ENCODE results near the gene SPOCK1.
A peak's percentile ranks its signal among the peaks of the same experiment; 100 is the strongest.

SPOCK1 gene

DNA sequence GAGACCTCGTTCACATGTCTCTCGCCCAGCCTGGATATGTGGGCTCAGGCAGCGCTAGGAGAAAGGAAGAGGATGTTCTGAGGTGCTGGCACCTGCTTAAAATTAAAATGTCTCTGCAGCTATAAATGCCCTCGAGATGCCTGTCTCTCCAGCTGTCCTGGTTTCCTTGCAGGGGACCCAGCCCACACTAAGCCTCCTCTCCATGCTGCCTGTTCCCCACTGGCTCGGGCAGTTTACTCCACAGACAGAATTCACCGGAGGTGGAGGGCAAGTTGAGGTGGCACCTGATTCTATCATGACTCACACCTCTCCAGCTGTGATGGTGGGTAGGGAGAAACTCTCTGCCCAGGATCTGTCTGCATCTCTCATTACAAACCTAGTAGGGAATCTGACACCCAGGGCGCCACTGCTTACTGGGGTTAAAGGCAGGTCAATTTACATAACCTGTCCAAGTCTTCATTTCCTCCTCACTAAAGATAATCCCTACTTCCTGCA, 420.9 kb downstream of the SPOCK1 start:
- no peak overlapping the region for H3K4me3 ChIP-seq (ENCODE audit: low read length)
- no peaks in the 10 kb centered on the region for H3K36me3 ChIP-seq (ENCODE audit: control insufficient read depth, insufficient read depth, low read length, severe bottlenecking)
- no peaks in the 10 kb centered on the region for H3K9me3 ChIP-seq (ENCODE audit: control insufficient read depth, low read length)
- no peak overlapping the region for H3K9ac ChIP-seq (ENCODE audit: low read length)
- DNase-seq (ENCODE audit: low read depth), result no peak
- H3K4me1 ChIP-seq (ENCODE audit: control insufficient read depth, insufficient read depth, low read length), result peaks cover 7% of the 10 kb centered on the region
- H3K27me3 ChIP-seq (replicated peaks; ENCODE audit: control insufficient read depth, insufficient read depth, low read length), result no peaks in the 10 kb centered on the region

GRCh38 chr5:137075163-137075970, 423.8 kb downstream of the SPOCK1 start:
- DNase-seq (ENCODE audit: low read depth), result peak; percentile 36
- Histone ChIP-seq H3K27me3 (replicated peaks; ENCODE audit: control insufficient read depth, insufficient read depth, low read length) (no peaks in the 10 kb centered on the region), H3K4me3 (ENCODE audit: low read length) (no peak overlapping the region), H3K4me1 (ENCODE audit: control insufficient read depth, insufficient read depth, low read length) (peaks cover 31% of the 10 kb centered on the region), H3K9me3 (ENCODE audit: control insufficient read depth, low read length) (no peaks in the 10 kb centered on the region), H3K36me3 (ENCODE audit: control insufficient read depth, insufficient read depth, low read length, severe bottlenecking) (no peaks in the 10 kb centered on the region), H3K9ac (ENCODE audit: low read length) (no peak overlapping the region)

GRCh38 chr5:137073189-137073588, 425.9 kb downstream of the SPOCK1 start:
- peak overlapping the region; percentile 63 for H3K4me3 ChIP-seq (ENCODE audit: low read length)
- peaks cover 31% of the 10 kb centered on the region for H3K4me1 ChIP-seq (ENCODE audit: control insufficient read depth, insufficient read depth, low read length)
- DNase-seq (ENCODE audit: low read depth), result peak; percentile 45
- no peaks in the 10 kb centered on the region for H3K36me3 ChIP-seq (ENCODE audit: control insufficient read depth, insufficient read depth, low read length, severe bottlenecking)
- H3K9ac ChIP-seq (ENCODE audit: low read length), result peak overlapping the region; percentile 57
- H3K27me3 ChIP-seq (replicated peaks; ENCODE audit: control insufficient read depth, insufficient read depth, low read length), result no peaks in the 10 kb centered on the region
- no peaks in the 10 kb centered on the region for H3K9me3 ChIP-seq (ENCODE audit: control insufficient read depth, low read length)

DNA sequence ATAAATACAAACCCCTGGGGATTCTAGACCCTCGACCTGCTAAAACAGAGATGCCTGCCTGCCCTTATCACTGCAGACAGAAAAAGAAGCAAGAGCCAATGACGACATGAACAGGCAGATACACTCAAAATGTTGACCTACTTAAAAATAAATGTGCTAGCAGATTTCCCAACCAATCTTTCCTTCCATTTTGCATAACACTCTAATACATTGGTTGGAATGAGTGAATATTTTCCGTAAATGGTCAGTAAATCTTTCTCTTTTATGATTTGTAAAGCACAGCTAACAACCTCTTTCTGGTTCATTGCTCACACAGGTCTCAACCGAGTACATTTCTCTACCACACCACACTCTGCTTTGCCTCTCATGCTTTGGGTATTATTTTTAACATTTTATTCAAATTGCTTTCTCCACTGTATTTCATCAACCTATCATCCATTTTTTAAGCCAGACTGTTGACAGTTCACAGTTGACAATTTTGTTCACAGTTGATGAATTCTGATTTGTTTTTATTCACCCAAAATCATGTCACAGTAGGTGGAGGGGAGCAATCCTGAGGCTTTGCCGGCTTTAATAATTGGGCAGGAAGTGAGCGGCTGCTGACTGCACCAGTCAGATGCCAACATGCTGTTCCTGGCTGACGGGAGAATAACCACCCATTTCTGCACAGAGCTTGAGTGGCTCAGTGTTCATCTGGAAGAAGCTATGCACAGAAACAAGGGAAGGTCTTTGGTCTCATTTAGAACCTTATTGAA, 426.6 kb downstream of the SPOCK1 start:
- Histone ChIP-seq H3K4me1 (ENCODE audit: control insufficient read depth, insufficient read depth, low read length) (peaks cover 31% of the 10 kb centered on the region), H3K9me3 (ENCODE audit: control insufficient read depth, low read length) (no peaks in the 10 kb centered on the region), H3K36me3 (ENCODE audit: control insufficient read depth, insufficient read depth, low read length, severe bottlenecking) (no peaks in the 10 kb centered on the region), H3K4me3 (ENCODE audit: low read length) (peak overlapping the region; percentile 63), H3K27me3 (replicated peaks; ENCODE audit: control insufficient read depth, insufficient read depth, low read length) (no peaks in the 10 kb centered on the region), H3K9ac (ENCODE audit: low read length) (peak overlapping the region; percentile 57)
- DNase-seq (ENCODE audit: low read depth), result peak; percentile 51

DNA sequence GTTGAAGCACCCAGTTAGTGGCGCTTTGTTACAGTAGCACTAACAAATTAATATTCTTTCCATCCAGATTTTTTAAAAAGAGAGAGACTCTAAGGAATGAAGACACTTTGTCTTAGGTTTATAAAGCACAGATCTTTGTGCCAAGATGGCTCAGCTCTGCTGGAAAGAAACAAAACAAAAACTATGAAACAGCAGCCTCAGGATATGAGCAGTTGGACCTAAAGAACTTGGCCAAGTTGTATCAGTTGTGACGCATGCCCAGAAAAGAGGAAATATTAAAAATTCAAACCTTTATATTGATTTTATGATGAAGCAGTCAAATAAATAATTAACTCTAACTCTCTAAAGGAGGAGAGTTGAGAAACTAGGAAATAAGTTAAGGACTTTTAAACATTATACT, 427.2 kb downstream of the SPOCK1 start:
- H3K9me3 ChIP-seq (ENCODE audit: control insufficient read depth, low read length), result no peaks in the 10 kb centered on the region
- H3K9ac ChIP-seq (ENCODE audit: low read length), result peak overlapping the region; percentile 57
- DNase-seq (ENCODE audit: low read depth), result no peak
- H3K36me3 ChIP-seq (ENCODE audit: control insufficient read depth, insufficient read depth, low read length, severe bottlenecking), result peaks cover 6% of the 10 kb centered on the region
- peaks cover 31% of the 10 kb centered on the region for H3K4me1 ChIP-seq (ENCODE audit: control insufficient read depth, insufficient read depth, low read length)
- peak overlapping the region; percentile 63 for H3K4me3 ChIP-seq (ENCODE audit: low read length)
- H3K27me3 ChIP-seq (replicated peaks; ENCODE audit: control insufficient read depth, insufficient read depth, low read length), result no peaks in the 10 kb centered on the region

GRCh38 chr5:137071526-137071925, 427.6 kb downstream of the SPOCK1 start:
- Histone ChIP-seq H3K27me3 (replicated peaks; ENCODE audit: control insufficient read depth, insufficient read depth, low read length) (no peaks in the 10 kb centered on the region), H3K4me1 (ENCODE audit: control insufficient read depth, insufficient read depth, low read length) (peaks cover 31% of the 10 kb centered on the region), H3K9ac (ENCODE audit: low read length) (peak overlapping the region; percentile 57), H3K9me3 (ENCODE audit: control insufficient read depth, low read length) (no peaks in the 10 kb centered on the region), H3K36me3 (ENCODE audit: control insufficient read depth, insufficient read depth, low read length, severe bottlenecking) (peaks cover 9% of the 10 kb centered on the region), H3K4me3 (ENCODE audit: low read length) (peak overlapping the region; percentile 63)
- no peak for DNase-seq (ENCODE audit: low read depth)

GRCh38 chr5:137070521-137070920, 428.6 kb downstream of the SPOCK1 start:
- Histone ChIP-seq H3K9ac (ENCODE audit: low read length) (no peak overlapping the region), H3K9me3 (ENCODE audit: control insufficient read depth, low read length) (no peaks in the 10 kb centered on the region), H3K27me3 (replicated peaks; ENCODE audit: control insufficient read depth, insufficient read depth, low read length) (no peaks in the 10 kb centered on the region), H3K4me1 (ENCODE audit: control insufficient read depth, insufficient read depth, low read length) (peaks cover 31% of the 10 kb centered on the region), H3K36me3 (ENCODE audit: control insufficient read depth, insufficient read depth, low read length, severe bottlenecking) (peaks cover 10% of the 10 kb centered on the region), H3K4me3 (ENCODE audit: low read length) (no peak overlapping the region)
- no peak for DNase-seq (ENCODE audit: low read depth)

GRCh38 chr5:137069358-137069757, 429.8 kb downstream of the SPOCK1 start:
- no peaks in the 10 kb centered on the region for H3K9me3 ChIP-seq (ENCODE audit: control insufficient read depth, low read length)
- no peak overlapping the region for H3K4me3 ChIP-seq (ENCODE audit: low read length)
- H3K9ac ChIP-seq (ENCODE audit: low read length), result no peak overlapping the region
- no peaks in the 10 kb centered on the region for H3K27me3 ChIP-seq (replicated peaks; ENCODE audit: control insufficient read depth, insufficient read depth, low read length)
- no peak for DNase-seq (ENCODE audit: low read depth)
- peaks cover 10% of the 10 kb centered on the region for H3K36me3 ChIP-seq (ENCODE audit: control insufficient read depth, insufficient read depth, low read length, severe bottlenecking)
- peaks cover 31% of the 10 kb centered on the region for H3K4me1 ChIP-seq (ENCODE audit: control insufficient read depth, insufficient read depth, low read length)

DNA sequence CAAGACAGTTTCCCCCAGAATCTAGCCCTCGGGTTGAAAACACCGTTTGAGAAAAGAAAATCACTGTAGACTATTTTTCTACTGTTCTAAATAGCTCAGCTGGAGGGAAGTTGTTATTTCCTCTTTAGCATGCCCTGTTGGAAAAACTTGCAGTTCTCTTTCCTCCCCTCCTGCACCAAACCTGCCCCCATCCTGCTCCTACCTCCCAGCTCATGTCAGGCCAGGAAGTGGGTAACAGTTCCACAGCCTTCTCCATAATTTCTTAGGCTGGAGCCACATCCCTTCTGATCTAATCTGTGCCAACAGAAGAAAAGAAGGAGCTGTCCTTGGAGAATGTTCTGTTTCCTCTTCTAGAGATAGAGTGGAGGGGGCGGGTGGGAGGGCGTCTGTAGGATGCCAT, 437.7 kb downstream of the SPOCK1 start:
- DNase-seq (ENCODE audit: low read depth), result no peak
- no peak overlapping the region for H3K4me3 ChIP-seq (ENCODE audit: low read length)
- no peaks in the 10 kb centered on the region for H3K36me3 ChIP-seq (ENCODE audit: control insufficient read depth, insufficient read depth, low read length, severe bottlenecking)
- H3K4me1 ChIP-seq (ENCODE audit: control insufficient read depth, insufficient read depth, low read length), result no peaks in the 10 kb centered on the region
- no peaks in the 10 kb centered on the region for H3K27me3 ChIP-seq (replicated peaks; ENCODE audit: control insufficient read depth, insufficient read depth, low read length)
- H3K9ac ChIP-seq (ENCODE audit: low read length), result no peak overlapping the region
- no peaks in the 10 kb centered on the region for H3K9me3 ChIP-seq (ENCODE audit: control insufficient read depth, low read length)

- no peaks in the 10 kb centered on the region for H3K36me3 ChIP-seq (ENCODE audit: control insufficient read depth, insufficient read depth, low read length, severe bottlenecking)
- no peak overlapping the region for H3K9ac ChIP-seq (ENCODE audit: low read length)
- H3K4me3 ChIP-seq (ENCODE audit: low read length), result no peak overlapping the region
- H3K9me3 ChIP-seq (ENCODE audit: control insufficient read depth, low read length), result no peaks in the 10 kb centered on the region
- H3K4me1 ChIP-seq (ENCODE audit: control insufficient read depth, insufficient read depth, low read length), result peaks cover 14% of the 10 kb centered on the region
- H3K27me3 ChIP-seq (replicated peaks; ENCODE audit: control insufficient read depth, insufficient read depth, low read length), result no peaks in the 10 kb centered on the region
- DNase-seq (ENCODE audit: low read depth), result no peak
Observed at GRCh38 chr5:137058089-137058488, 441.0 kb downstream of the SPOCK1 start.

- Histone ChIP-seq H3K36me3 (ENCODE audit: control insufficient read depth, insufficient read depth, low read length, severe bottlenecking) (no peaks in the 10 kb centered on the region), H3K9ac (ENCODE audit: low read length) (no peak overlapping the region), H3K4me3 (ENCODE audit: low read length) (no peak overlapping the region), H3K27me3 (replicated peaks; ENCODE audit: control insufficient read depth, insufficient read depth, low read length) (no peaks in the 10 kb centered on the region), H3K4me1 (ENCODE audit: control insufficient read depth, insufficient read depth, low read length) (peaks cover 14% of the 10 kb centered on the region), H3K9me3 (ENCODE audit: control insufficient read depth, low read length) (no peaks in the 10 kb centered on the region)
- no peak for DNase-seq (ENCODE audit: low read depth)
Observed at GRCh38 chr5:137056676-137057075, 442.4 kb downstream of the SPOCK1 start.
